H1 (cell line): ENCODE results near the gene PPP1R14B. TPM values are rescaled to one million over a fixed set of nuclear protein-coding genes. Genes with fewer than 3 reads are reported as not detected.

Experiments
- GTF2F1 ChIP-seq: IDR thresholded peaks from 2 replicates; pipeline ENCODE4 v1.6.1; 2012; ENCODE audit warnings: low read depth, low read length, improper control_type of control experiment, borderline replicate concordance
- POLR2AphosphoS5 ChIP-seq: IDR thresholded peaks from 2 replicates; pipeline ENCODE4 v1.6.1; 2011; ENCODE audit warnings: low read depth, low read length
- RNF2 ChIP-seq: fragments of 200-900, 300-1000 bp; sonication (generic); IDR thresholded peaks from 2 replicates; pipeline ENCODE4 v1.7.1; 2016; ENCODE audit warnings: borderline replicate concordance, low read depth, mild to moderate bottlenecking, antibody characterized with exemption, low read length; ENCODE audit not compliant: poor library complexity, severe bottlenecking; ENCODE audit errors: missing control alignments
- polyA plus RNA-seq, 7 experiments: library from polyadenylated mRNA; depleted of rRNA in 3 of 7; stranded (reverse) in 5 of 7; unstranded in 2 of 7; fragments of >200 nt in 5 of 7; fragments of 200-250 nt in 2 of 7; gene quantifications; 1 replicate in 5 of 7; 2 replicates in 1 of 7; 4 replicates in 1 of 7; pipeline versions ENCODE4 v1.2.1 to v1.2.3, GENCODE V29; 2011 to 2013; ENCODE audit warnings: missing spikeins in 2 of 7, mixed read lengths in 2 of 7
- total RNA-seq: library from RNA; stranded (reverse); fragmentation: NEBNext Ultra II Directional; extraction: Animal tissue kit (Norgen Biotek cat#: 25700); gene quantifications from 2 replicates; pipeline ENCODE4 v1.2.1, GENCODE V29; 2021

Gene PPP1R14B
- total and polyA plus RNA-seq, 2 of the 8 experiments (the other 6 are each of a cell fraction or from before 2014, with no cell fraction given), result 265 to 419 TPM

DNA sequence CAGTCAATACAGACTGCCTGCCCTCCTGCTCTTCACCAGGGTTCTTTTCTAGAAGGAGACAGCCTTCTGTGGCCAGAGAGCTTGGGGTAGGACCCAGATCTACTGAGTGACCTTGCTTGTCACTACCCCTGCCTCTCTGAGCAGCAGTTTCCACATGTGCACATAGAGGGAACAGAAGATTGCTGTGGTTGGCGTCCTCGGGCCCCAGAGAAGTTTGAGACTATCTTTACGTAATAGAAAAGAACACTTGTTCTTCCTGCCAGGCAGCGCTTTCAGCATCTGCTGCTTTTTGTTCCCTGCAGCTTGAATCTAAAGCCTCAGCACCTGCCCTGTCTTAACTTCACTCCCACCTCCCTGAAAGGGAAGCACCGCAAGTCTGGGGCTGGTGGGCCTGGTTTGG lies 7.7 kb downstream of the PPP1R14B start (continued):
- no peak for TF ChIP-seq POLR2AphosphoS5
- TF ChIP-seq RNF2, result no peak
- TF ChIP-seq GTF2F1, result no peak
